ENCODE data around the gene CERS6. TPM values are rescaled to one million over a fixed set of nuclear protein-coding genes. Genes with fewer than 3 reads are reported as not detected.

Gene CERS6
- total and polyA plus RNA-seq, 2 of the 8 experiments (the other 6 are each of a cell fraction or from before 2014, with no cell fraction given) = 6.8 to 28.2 TPM

DNA sequence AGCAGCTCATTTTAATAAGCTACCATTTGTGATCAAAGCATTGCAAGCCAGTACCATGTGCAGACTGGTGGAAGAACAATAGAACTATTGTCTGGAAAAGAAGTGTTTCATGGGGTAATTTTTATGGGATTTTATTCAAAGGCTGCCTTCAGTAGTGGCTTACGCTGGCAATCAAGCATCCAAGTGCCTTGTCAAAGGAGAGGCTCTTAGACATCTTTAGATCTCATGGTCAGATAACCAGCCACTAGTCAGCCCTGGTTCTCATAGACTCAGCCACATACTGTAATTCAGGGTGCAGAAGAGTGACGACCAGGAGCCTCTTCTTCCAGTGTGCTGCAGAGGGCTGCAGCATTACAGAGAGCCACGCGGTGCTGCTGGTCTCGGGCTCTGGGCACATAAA is 247.9 kb downstream of the CERS6 start:
- Histone ChIP-seq H2BK12ac (ENCODE audit: low read depth, low read length) (no peak overlapping the region), H3K27ac (ENCODE audit: low read depth, low read length) (no peak overlapping the region)
- POLR2A ChIA-PET (ENCODE audit: partially characterized antibody) = no interaction called here

More for the DNA sequence above, 247.9 kb downstream of the CERS6 start:
- no peak overlapping the region for H3K14ac ChIP-seq (ENCODE audit: insufficient read length)
- H3K4ac ChIP-seq (replicated peaks; ENCODE audit: insufficient read length, low read depth, low read length) = no peak overlapping the region
- H3K4me3 ChIP-seq (ENCODE audit: extremely low read depth in 1 of 4, insufficient read depth in 2 of 4, low read depth in 3 of 4, low read length in 4 of 4) = no peak overlapping the region
- no peak overlapping the region for H4K8ac ChIP-seq (ENCODE audit: extremely low read depth, insufficient read depth, low read length)
- no peak overlapping the region for H3K56ac ChIP-seq (replicated peaks; ENCODE audit: insufficient read length, low read depth, low read length)
- no peaks in the 10 kb centered on the region for H3K79me2 ChIP-seq (ENCODE audit: control insufficient read depth in 1 of 2, insufficient read depth in 2 of 2, low read length in 2 of 2)
- no peak overlapping the region for H3K23ac ChIP-seq (ENCODE audit: insufficient read length)
- no peak overlapping the region for H2AFZ ChIP-seq (ENCODE audit: low read length)
- H3K9me3 ChIP-seq (ENCODE audit: insufficient read depth in 2 of 2, low read depth in 1 of 2, low read length in 1 of 2) = no peaks in the 10 kb centered on the region
- no peak overlapping the region for H3K9ac ChIP-seq (replicated peaks in 1 of 4; ENCODE audit: extremely low read depth in 1 of 4, low read depth in 3 of 4, low read length in 3 of 4)
- CTCF ChIA-PET (ENCODE audit: partially characterized antibody) = interaction anchor here (0.6 to 3.6 kb wide), 11 partner anchors 8 to 365 kb away, joined by 3 to 40 read pairs (median 3); no protein-coding TSS in a partner anchor
- H3K4me1 ChIP-seq (replicated peaks in 1 of 4; ENCODE audit: control insufficient read depth in 3 of 4, insufficient read depth in 4 of 4, low read length in 3 of 4) = 0 out of 7 replicates have a peak, but pooled peaks cover 0 to 1% (median 0%) of the 10 kb centered on the region in 4 experiments
- H3K18ac ChIP-seq (ENCODE audit: extremely low read depth, low read length) = no peak overlapping the region
- H4K91ac ChIP-seq (replicated peaks; ENCODE audit: insufficient read length, low read length) = no peak overlapping the region
- H2BK20ac ChIP-seq (ENCODE audit: low read length) = no peak overlapping the region
- no peak overlapping the region for H3K4me2 ChIP-seq (ENCODE audit: insufficient read depth in 1 of 2, low read depth in 2 of 2, low read length in 2 of 2)
- no peak for TF ChIP-seq EGR1 (IDR thresholded peaks at IDR 0.05; ENCODE audit: borderline replicate concordance, low read depth, low read length)
- no peaks in the 10 kb centered on the region for H3K79me1 ChIP-seq (ENCODE audit: low read depth, low read length)
- H4K20me1 ChIP-seq (replicated peaks in 1 of 2; ENCODE audit: control insufficient read depth in 1 of 2, insufficient read depth in 2 of 2, low read length in 2 of 2) = no peaks in the 10 kb centered on the region
- no peaks in the 10 kb centered on the region for H3K36me3 ChIP-seq (ENCODE audit: control insufficient read depth in 2 of 4, insufficient read depth in 4 of 4, low read length in 3 of 4)
- DNase-seq (ENCODE audit: low read depth in 1 of 2, low spot score in 2 of 2) (no peak), FAIRE-seq (no peak)
- no peaks in the 10 kb centered on the region for H3K27me3 ChIP-seq (replicated peaks in 1 of 4; ENCODE audit: control insufficient read depth in 3 of 4, extremely low read depth in 1 of 4, insufficient read depth in 3 of 4, low read length in 3 of 4)
- H4K5ac ChIP-seq (ENCODE audit: insufficient read length, low read depth, low read length) = no peak overlapping the region
- H2BK5ac ChIP-seq (ENCODE audit: low read depth, low read length) = no peak overlapping the region
- no peaks in the 10 kb centered on the region for H3K23me2 ChIP-seq (ENCODE audit: low read depth, low read length)
- H2BK120ac ChIP-seq (replicated peaks; ENCODE audit: low read depth, low read length) = no peak overlapping the region
- WGBS, 2 experiments (ENCODE audit: extremely low coverage in 1 of 2, insufficient coverage in 1 of 2, insufficient read length in 1 of 2, insufficient replicate concordance in 2 of 2, low coverage in 1 of 2, low lambda C conversion rate in 2 of 2, missing lambda C conversion rate in 1 of 2) = 93% methylated on average over 5 of the region's 5 CpGs; no CpG with 5 or more reads in 1 of the 2 experiments
- H2AK5ac ChIP-seq (ENCODE audit: low read depth, low read length) = no peak overlapping the region
- H2BK15ac ChIP-seq (ENCODE audit: low read length) = no peak overlapping the region
